ENCODE results near the gene NHLRC4.

DNA sequence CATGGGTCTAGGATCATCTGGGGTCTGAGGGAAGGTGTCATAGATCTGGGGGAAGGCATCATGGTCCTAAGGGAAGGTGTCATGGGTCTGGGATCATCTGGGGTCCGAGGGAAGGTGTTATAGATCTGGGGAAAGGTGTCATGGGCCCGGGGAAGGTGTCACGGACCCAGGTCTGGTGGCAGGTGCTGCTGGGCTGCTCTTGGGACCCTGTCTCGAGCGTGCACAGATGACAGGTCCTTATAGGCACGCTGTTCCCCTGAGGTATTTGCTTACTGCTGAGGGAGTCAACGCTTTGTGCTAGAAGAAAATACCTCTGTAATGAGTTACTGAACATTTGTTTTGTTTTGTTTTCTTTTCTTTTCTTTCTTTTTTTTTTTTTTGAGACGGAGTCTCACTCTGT is 24.4 kb downstream of the NHLRC4 start:
- TF ChIP-seq POLR2AphosphoS5 (IDR thresholded peaks at IDR 0.05; ENCODE audit: low read depth, low read length) (no peak), TCF7L2 (IDR thresholded peaks at IDR 0.05; ENCODE audit: low read depth, low read length) (no peak)
- TF ChIP-seq, protein P1, sequence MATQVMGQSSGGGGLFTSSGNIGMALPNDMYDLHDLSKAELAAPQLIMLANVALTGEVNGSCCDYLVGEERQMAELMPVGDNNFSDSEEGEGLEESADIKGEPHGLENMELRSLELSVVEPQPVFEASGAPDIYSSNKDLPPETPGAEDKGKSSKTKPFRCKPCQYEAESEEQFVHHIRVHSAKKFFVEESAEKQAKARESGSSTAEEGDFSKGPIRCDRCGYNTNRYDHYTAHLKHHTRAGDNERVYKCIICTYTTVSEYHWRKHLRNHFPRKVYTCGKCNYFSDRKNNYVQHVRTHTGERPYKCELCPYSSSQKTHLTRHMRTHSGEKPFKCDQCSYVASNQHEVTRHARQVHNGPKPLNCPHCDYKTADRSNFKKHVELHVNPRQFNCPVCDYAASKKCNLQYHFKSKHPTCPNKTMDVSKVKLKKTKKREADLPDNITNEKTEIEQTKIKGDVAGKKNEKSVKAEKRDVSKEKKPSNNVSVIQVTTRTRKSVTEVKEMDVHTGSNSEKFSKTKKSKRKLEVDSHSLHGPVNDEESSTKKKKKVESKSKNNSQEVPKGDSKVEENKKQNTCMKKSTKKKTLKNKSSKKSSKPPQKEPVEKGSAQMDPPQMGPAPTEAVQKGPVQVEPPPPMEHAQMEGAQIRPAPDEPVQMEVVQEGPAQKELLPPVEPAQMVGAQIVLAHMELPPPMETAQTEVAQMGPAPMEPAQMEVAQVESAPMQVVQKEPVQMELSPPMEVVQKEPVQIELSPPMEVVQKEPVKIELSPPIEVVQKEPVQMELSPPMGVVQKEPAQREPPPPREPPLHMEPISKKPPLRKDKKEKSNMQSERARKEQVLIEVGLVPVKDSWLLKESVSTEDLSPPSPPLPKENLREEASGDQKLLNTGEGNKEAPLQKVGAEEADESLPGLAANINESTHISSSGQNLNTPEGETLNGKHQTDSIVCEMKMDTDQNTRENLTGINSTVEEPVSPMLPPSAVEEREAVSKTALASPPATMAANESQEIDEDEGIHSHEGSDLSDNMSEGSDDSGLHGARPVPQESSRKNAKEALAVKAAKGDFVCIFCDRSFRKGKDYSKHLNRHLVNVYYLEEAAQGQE (IDR thresholded peaks at IDR 0.05; ENCODE audit: insufficient read depth in 1 of 2, low read depth in 2 of 2, low read length in 1 of 2) = no peak
- TF ChIP-seq, protein P2, sequence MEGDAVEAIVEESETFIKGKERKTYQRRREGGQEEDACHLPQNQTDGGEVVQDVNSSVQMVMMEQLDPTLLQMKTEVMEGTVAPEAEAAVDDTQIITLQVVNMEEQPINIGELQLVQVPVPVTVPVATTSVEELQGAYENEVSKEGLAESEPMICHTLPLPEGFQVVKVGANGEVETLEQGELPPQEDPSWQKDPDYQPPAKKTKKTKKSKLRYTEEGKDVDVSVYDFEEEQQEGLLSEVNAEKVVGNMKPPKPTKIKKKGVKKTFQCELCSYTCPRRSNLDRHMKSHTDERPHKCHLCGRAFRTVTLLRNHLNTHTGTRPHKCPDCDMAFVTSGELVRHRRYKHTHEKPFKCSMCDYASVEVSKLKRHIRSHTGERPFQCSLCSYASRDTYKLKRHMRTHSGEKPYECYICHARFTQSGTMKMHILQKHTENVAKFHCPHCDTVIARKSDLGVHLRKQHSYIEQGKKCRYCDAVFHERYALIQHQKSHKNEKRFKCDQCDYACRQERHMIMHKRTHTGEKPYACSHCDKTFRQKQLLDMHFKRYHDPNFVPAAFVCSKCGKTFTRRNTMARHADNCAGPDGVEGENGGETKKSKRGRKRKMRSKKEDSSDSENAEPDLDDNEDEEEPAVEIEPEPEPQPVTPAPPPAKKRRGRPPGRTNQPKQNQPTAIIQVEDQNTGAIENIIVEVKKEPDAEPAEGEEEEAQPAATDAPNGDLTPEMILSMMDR (IDR thresholded peaks at IDR 0.05) = no peak
